HG03045 (cell line): Measurements from ENCODE around the gene RNASE1.

Experiments
- ATAC-seq: cut with Tn5 transposase; IDR thresholded peaks from one replicate; pipeline ENCODE4 v1.9.1; 2021; ENCODE audit warnings: mild to moderate bottlenecking, moderate library complexity; ENCODE audit not compliant: unreplicated experiment

The RNASE1 gene

DNA sequence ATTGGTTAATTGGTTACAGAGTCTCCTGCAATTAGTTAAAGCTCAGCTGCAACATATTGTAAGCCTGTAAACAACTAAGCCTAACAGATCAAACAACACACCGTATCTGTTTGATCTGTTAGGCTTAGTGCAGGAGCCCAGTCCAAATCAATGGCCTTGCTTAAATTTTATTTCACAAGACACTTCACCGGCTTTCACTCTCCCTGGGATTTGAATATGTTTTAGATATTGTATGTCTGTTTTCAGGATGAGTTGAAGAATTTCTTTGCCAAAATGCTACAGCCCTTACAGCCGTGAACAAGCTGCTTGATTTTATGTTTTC is 5.5 kb upstream of the RNASE1 start:
- no peak for ATAC-seq

- ATAC-seq, result no peak
Measured at GRCh38 chr14:20807304-20808161, 4.9 kb upstream of the RNASE1 start.

GRCh38 chr14:20805485-20805884 is 2.8 kb upstream of the RNASE1 start:
- ATAC-seq, result no peak

DNA sequence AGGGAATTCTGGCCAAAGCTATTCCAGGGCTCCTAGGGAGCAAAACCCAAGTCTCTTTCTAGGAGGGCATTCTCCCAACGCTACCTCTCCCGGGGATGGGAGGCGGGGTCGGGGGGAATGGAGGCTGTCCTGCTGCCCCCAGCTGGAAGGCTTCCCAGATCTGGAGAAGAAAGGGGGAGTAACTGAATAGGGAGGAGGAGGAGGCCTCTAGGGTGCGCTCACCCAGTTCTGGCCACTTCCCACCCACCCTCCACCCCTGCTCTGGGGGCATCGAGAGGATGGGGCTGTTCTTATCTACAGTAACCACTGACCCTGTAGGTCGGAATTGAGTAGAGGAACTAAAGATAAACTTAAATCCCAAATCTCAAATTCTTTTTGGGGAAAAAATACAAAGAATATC is 579 bp upstream of the RNASE1 start:
- ATAC-seq, result no peak

- ATAC-seq, result no peak
Measured at GRCh38 chr14:20801726-20802125, 918 bp downstream of the RNASE1 start.

- ATAC-seq, result no peak
Measured at GRCh38 chr14:20799892-20800544, 2.6 kb downstream of the RNASE1 start.

DNA sequence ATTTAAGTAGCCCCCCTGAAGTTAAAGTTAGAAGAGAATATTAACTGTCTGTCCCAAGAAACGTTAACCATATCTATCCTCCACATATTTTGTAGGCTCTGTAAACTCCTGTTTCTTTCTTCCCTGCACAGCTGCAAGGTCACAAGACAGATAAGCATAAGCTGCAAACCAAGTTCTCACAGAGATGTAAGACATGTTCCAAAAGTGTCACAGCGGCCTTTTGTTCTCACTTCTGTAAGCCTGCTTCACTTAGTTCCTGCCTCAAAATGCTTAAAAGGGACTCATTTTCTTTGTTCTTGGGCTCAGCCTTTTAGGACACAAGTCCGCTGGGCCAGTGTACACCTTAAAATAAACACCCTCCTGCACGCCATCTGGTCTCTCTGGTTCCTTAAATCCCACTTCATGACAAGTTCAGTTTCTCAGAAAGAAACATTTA is 3.2 kb downstream of the RNASE1 start:
- ATAC-seq, result no peak

GRCh38 chr14:20798932-20799331 is 3.7 kb downstream of the RNASE1 start:
- no peak for ATAC-seq

DNA sequence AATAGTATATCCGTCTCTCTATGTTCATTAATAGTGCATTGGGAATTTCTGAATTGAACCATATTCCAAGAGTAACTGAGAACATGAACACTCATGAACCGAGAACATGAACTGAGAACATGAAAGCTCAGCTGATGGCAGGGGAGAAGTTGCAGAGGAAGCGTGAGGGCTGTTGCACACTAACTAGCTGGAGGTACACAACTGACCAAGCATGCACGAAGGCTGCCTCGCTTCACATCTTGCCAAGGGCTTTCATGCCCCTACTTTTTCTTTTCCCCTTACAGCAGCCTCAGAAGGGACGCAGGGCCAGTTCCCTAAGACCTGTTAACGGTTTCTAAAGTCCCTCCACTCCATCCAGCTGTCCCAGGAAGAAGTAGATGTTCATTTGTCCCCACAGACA is 4.3 kb downstream of the RNASE1 start:
- ATAC-seq, result no peak

DNA sequence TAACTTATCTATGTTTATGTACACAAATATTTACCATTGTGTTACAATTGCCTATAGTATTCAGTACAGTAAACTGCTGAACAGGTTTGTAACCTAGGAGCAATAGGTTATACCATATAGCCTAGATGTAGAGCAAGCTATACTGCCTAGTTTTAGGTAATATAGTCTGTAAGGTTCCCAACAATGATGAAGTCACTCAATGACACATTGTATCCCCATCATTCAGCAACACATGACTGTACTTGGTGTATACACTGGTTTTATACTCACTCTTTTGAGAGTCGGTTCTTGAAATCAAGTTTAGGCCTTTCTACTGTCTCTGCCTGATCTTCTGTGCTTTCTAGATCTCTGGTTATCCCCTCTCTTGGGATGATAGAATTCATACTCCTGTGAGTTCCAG is 5.5 kb downstream of the RNASE1 start:
- no peak for ATAC-seq

DNA sequence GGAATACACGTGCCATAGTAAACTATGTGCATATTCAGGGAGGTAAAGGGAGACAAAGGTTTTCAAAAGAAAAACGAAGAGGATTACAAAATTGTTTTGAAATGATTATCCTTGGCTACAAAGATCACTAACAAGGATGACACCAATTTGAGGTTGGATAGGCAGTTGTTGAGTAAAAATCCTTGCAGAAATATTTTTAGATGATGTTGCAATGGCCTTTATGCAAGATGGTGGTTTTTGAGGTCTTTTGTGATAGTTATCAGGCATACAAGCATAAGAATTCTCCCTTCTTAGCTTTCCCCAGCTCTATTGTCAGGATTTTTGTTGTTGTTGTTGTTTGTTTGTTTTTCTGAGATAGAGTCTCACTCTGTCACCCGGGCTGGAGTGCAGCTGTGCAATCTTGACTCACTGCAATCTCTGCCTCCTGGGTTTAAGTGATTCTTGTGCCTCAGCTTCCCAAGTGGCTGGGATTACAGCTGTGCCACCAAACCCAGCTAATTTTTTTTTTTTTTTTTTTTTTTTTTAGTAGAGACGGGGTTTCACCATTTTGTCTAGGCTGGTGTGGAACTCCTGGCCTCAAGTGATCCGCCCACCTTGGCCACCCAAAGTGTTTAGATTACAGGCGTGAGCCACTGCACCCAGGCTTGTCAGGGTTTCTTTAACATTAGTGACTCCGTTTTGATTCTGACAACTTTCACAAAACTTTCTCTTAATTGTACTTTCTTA is 7.8 kb downstream of the RNASE1 start:
- no peak for ATAC-seq

GRCh38 chr14:20792556-20792955 is 10.1 kb downstream of the RNASE1 start:
- ATAC-seq, result no peak

DNA sequence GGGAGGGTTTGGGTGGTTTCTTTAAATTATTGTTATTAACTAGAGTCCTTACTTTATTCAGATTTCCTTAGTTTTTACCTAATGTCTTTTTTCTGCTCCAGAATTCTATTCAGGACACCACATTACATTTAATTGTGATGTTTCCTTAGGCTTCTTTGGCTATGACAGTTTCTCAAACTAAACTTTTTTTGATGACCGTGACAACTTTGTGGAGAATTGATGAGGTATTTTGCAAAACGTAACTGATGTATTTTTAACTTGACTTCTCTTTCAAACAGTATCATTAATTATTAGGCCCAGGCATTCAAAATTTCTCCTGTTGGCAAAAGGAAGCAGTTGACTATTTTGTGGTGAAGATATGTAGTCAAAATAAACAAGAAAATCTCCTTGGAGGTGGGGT is 11.0 kb downstream of the RNASE1 start:
- no peak for ATAC-seq

DNA sequence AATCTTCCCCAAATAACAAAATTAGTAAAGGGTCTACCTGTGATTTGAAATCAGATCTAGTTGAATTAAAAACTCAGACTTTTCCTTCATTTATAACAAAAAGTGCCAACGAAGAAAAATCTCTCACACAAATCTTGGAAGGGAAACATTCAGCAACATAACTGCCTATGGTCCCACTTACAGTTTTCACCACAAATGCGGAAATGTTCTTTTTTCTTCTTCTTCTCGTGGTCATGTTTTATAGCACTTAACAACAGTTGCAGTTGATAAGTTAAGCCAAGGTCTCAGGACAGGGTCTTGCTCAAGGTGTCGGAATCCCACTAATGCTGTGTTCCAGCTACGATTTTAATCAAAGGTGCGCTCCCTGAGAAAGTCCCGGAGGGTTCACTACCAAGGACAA is 11.5 kb downstream of the RNASE1 start:
- ATAC-seq, result no peak

DNA sequence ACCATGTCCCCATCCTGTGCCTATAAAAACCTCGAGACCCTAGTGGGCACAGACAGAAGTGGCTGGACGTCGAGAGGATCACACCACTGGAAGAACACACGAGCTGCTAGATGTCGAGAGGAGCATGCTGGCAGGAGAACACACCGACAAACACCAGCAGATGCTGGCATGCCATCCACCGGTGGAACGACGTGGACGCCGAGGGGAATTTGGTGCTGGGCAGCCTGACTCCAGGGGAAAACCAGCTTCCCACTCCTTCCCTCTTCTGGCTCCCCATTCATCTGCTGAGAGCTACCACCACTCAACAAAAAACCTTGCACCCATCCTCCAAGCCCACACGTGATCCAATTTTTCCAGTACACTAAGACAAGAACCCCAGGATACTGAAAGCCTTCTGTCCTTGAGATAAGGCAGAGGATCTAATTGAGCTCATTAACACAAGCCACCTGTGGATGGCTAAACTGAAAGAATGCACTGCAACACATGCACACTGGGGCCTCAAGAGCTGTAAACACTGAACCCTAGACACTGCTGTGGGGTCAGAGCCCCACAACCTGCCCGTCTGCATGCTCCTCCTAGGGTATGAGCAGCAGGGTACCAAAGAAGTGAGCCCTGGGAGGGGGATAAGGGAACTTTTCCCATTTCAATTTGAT is 12.1 kb downstream of the RNASE1 start:
- ATAC-seq, result no peak

- no peak for ATAC-seq
Measured at GRCh38 chr14:20789230-20789813, 13.3 kb downstream of the RNASE1 start.

GRCh38 chr14:20787025-20787424 is 15.6 kb downstream of the RNASE1 start:
- ATAC-seq, result no peak

DNA sequence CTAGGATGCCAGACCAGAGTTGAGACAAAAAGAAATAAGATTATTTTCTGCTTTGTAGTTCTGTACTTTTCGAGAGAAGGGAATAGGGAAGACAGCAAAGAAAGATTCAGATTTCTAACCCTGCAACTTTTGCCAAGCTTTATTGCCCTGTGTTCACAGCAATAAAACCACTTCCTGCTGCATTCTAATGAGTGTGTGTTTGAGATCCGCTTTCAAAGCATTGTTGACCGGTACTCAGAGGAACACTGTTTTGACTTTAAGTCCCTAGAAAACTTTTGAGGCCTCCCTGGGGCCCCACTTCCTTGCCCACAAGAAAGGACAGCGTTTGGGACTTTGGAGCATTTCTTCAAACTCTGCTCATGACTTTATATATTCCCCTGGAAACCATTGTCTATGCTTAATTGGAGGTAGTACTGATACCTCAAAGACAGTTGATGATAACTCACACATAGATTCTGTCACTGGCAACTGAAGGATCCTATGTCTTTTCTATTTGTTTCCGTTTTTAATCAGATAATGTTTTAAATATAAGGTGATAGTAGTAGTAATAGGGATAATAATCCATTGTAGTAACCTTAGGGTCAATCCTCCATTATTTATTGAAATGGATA is 20.3 kb downstream of the RNASE1 start:
- ATAC-seq, result no peak

GRCh38 chr14:20781803-20782202 is 20.8 kb downstream of the RNASE1 start:
- no peak for ATAC-seq

DNA sequence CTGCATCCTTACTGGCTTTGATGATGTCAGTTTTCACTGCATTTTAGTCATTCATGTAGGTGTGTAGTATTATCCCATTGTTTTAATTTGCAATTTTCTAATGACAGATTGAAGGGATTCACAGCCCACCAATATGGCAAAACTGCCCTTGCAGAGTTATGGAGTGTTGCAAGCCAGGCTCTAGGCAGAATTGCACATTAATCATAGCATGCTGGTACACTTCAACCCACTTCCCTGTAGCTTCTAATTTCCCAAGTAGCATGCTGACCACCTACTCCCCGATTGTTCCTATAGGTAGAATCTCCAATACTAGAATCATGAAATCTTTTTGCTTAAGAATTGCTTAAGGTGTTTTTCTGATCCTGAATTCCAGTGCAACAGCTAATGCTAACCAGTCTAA is 26.7 kb downstream of the RNASE1 start:
- no peak for ATAC-seq

DNA sequence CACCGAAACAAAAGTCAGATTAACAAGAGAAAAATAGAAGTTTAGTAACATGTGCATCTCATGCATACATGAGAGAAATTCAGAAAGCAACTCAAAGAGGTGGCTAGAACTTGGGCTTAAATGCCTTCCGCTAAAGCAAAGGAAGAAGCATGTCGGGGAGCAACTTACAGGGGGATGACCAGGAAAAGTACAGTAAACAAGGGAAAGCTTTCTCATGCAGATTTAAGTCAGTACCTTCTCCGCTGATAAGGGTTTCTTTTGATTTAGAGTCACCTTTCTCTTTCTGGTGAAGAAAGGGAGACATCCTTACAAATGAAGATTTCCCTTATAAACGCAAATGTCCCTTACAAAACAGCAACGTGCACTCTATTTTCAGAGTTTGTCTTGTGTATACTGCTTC is 27.6 kb downstream of the RNASE1 start:
- no peak for ATAC-seq
